ENCODE measurements around the gene FSTL3.

DNA sequence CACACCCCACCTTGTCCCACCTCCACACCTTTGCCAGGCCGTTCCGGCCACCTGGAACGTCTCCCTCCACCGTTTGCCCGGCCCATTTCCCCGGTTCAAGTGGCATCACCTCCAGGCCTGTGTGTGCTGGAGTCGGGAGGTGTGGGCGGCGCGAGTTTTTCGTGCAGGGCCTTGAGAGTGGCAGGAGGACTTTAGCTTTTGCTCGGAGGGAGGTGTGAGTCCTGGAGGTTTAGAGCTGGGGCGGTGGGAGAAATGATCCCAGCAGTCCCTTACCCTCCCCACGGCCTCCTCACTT, 28.2 kb downstream of the FSTL3 start:
- no peak for TF ChIP-seq POLR2A (IDR thresholded peaks at IDR 0.05; ENCODE audit: borderline replicate concordance, extremely low read depth, insufficient read depth, insufficient read length)
- TF ChIP-seq, protein P1, sequence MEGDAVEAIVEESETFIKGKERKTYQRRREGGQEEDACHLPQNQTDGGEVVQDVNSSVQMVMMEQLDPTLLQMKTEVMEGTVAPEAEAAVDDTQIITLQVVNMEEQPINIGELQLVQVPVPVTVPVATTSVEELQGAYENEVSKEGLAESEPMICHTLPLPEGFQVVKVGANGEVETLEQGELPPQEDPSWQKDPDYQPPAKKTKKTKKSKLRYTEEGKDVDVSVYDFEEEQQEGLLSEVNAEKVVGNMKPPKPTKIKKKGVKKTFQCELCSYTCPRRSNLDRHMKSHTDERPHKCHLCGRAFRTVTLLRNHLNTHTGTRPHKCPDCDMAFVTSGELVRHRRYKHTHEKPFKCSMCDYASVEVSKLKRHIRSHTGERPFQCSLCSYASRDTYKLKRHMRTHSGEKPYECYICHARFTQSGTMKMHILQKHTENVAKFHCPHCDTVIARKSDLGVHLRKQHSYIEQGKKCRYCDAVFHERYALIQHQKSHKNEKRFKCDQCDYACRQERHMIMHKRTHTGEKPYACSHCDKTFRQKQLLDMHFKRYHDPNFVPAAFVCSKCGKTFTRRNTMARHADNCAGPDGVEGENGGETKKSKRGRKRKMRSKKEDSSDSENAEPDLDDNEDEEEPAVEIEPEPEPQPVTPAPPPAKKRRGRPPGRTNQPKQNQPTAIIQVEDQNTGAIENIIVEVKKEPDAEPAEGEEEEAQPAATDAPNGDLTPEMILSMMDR (IDR thresholded peaks at IDR 0.05 in 2 of 3, conservative IDR thresholded peaks at IDR 0.05 in 1 of 3; ENCODE audit: borderline replicate concordance in 1 of 3, insufficient read depth in 1 of 3, low read depth in 2 of 3, low read length in 2 of 3): no peak
- no peak for TF ChIP-seq EZH2 (IDR thresholded peaks at IDR 0.05)
- TF ChIP-seq, protein P2, sequence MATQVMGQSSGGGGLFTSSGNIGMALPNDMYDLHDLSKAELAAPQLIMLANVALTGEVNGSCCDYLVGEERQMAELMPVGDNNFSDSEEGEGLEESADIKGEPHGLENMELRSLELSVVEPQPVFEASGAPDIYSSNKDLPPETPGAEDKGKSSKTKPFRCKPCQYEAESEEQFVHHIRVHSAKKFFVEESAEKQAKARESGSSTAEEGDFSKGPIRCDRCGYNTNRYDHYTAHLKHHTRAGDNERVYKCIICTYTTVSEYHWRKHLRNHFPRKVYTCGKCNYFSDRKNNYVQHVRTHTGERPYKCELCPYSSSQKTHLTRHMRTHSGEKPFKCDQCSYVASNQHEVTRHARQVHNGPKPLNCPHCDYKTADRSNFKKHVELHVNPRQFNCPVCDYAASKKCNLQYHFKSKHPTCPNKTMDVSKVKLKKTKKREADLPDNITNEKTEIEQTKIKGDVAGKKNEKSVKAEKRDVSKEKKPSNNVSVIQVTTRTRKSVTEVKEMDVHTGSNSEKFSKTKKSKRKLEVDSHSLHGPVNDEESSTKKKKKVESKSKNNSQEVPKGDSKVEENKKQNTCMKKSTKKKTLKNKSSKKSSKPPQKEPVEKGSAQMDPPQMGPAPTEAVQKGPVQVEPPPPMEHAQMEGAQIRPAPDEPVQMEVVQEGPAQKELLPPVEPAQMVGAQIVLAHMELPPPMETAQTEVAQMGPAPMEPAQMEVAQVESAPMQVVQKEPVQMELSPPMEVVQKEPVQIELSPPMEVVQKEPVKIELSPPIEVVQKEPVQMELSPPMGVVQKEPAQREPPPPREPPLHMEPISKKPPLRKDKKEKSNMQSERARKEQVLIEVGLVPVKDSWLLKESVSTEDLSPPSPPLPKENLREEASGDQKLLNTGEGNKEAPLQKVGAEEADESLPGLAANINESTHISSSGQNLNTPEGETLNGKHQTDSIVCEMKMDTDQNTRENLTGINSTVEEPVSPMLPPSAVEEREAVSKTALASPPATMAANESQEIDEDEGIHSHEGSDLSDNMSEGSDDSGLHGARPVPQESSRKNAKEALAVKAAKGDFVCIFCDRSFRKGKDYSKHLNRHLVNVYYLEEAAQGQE (IDR thresholded peaks at IDR 0.05; ENCODE audit: low read depth): no peak
- TF ChIP-seq POLR2AphosphoS5 (IDR thresholded peaks at IDR 0.05; ENCODE audit: low read depth, low read length): no peak
- TF ChIP-seq ZFX (IDR thresholded peaks at IDR 0.05): no peak
- TF ChIP-seq SRF (IDR thresholded peaks at IDR 0.05; ENCODE audit: low read depth): no peak
- TF ChIP-seq EGR1 (IDR thresholded peaks at IDR 0.05; ENCODE audit: low read depth): no peak
- TF ChIP-seq RAD21 (IDR thresholded peaks at IDR 0.05; ENCODE audit: low read depth): no peak
